Left lung (tissue), 10 donors: Measurements from ENCODE around the gene ATG13. TPM values are rescaled to one million over a fixed set of nuclear protein-coding genes. Genes with fewer than 3 reads are reported as not detected.
"Not testable (repeated sequence)": the region's sequence is repeated elsewhere in the genome, so short reads cannot be mapped to it uniquely, and the experiment has no call there.

Experiments used
- ATAC-seq: fragments of 200-7000 bp; cut with Tn5 transposase; one replicate; pipeline ENCODE4 v1.9.1; 2020; ENCODE audit warnings: moderate library complexity
- DNase-seq, 4 donors: peaks; one replicate each; pipeline ENCODE4 v3.0.0-alpha.2; 2013 to 2020
- H3K27ac ChIP-seq, 2 donors: fragments of 200-600 bp; sonication (generic) in 1 of 2; one replicate each; pipeline versions ENCODE4 v1.5.0 to v1.8.0; 2020 to 2021
- H3K27me3 ChIP-seq, 2 donors: fragments of 200-600 bp; sonication (generic) in 1 of 2; one replicate each; pipeline versions ENCODE4 v1.5.0 to v1.8.0; 2020 to 2021
- H3K36me3 ChIP-seq, 2 donors: fragments of 200-600 bp; sonication (generic) in 1 of 2; one replicate each; pipeline versions ENCODE4 v1.5.0 to v1.8.0; 2020 to 2021
- H3K4me1 ChIP-seq, 2 donors: fragments of 200-600 bp; one replicate each; pipeline ENCODE4 v1.8.0; 2021
- H3K4me3 ChIP-seq, 2 donors: fragments of 200-600 bp; sonication (generic) in 1 of 2; one replicate each; pipeline versions ENCODE4 v1.5.0 to v1.8.0; 2020 to 2021; ENCODE audit warnings: mild to moderate bottlenecking in 1 of 2
- H3K9me3 ChIP-seq, 2 donors: fragments of 200-600 bp; sonication (generic) in 1 of 2; one replicate each; pipeline versions ENCODE4 v1.5.0 to v1.8.0; 2020 to 2021
- intact Hi-C, 2 donors: fragments of 100-400 bp; cut with DNase I; formaldehyde crosslinking; loops; one replicate each; pipeline versions ENCODE4 v1.11.2 to v1.14.2; 2022
- polyA plus RNA-seq, 6 donors: library from polyadenylated mRNA; unstranded; fragments of 120-200 nt; gene quantifications; one replicate each; pipeline ENCODE4 v1.2.1, GENCODE V29; 2013; ENCODE audit not compliant: insufficient read length in 6 of 6
- total RNA-seq, 2 donors: library from RNA; stranded (reverse); fragmentation: NEBNext Ultra II Directional; extraction: Animal tissue kit (Norgen Biotek cat#: 25700); gene quantifications; one replicate each; pipeline ENCODE4 v1.2.1, GENCODE V29; 2021
- TF ChIP-seq, protein P1 (sequence below), 2 donors: fragments of 200-600 bp; sonication (generic) in 1 of 2; IDR thresholded peaks; one replicate each; pipeline versions ENCODE4 v1.5.0 to v1.8.0; 2021; ENCODE audit warnings: antibody characterized with exemption in 2 of 2
- donor health status: DM: no; HTN: yes; CAD: no.
- donor health status: DM: no; HTN: no; CAD: no.

The ATG13 gene
- total and polyA plus RNA-seq, 8 donors: 47.1 to 58.2 (median 52.3) TPM

DNA sequence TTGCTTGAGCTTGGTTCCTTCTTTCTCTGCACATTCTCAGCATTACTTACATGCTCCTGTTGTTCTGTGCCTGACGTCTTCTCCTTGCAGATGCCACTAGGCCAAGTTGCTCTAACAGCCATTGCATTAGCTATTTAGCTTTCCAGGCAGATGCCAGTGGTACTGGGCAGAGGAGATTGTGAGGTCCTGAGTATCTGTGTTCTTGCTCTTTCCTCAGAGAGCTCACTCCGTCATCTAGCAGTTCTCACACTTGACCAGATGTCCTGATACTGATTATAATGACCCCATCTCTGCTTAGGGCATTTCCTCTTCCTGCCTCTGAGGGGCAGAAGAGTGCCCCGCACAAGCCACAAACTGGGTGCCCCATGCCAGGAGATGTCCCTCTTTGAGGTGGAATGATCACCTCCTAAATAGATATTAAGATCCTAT is 52.4 kb downstream of the ATG13 start:
- DNase-seq (no peak), ATAC-seq (no peak)
- intact Hi-C loops: no loop called here
- no peak overlapping the region for H3K4me3 ChIP-seq
- H3K36me3 ChIP-seq: peaks cover 0 to 95% of the 10 kb centered on the region in 2 donors
- peak overlapping the region in 1 of 2 donors; percentile 87 for H3K27ac ChIP-seq
- no peaks in the 10 kb centered on the region for H3K9me3 ChIP-seq
- TF ChIP-seq, protein P1, sequence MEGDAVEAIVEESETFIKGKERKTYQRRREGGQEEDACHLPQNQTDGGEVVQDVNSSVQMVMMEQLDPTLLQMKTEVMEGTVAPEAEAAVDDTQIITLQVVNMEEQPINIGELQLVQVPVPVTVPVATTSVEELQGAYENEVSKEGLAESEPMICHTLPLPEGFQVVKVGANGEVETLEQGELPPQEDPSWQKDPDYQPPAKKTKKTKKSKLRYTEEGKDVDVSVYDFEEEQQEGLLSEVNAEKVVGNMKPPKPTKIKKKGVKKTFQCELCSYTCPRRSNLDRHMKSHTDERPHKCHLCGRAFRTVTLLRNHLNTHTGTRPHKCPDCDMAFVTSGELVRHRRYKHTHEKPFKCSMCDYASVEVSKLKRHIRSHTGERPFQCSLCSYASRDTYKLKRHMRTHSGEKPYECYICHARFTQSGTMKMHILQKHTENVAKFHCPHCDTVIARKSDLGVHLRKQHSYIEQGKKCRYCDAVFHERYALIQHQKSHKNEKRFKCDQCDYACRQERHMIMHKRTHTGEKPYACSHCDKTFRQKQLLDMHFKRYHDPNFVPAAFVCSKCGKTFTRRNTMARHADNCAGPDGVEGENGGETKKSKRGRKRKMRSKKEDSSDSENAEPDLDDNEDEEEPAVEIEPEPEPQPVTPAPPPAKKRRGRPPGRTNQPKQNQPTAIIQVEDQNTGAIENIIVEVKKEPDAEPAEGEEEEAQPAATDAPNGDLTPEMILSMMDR (IDR thresholded peaks at IDR 0.05): no peak
- peaks cover 2 to 49% of the 10 kb centered on the region in 2 donors for H3K4me1 ChIP-seq
- H3K27me3 ChIP-seq: no peaks in the 10 kb centered on the region

DNA sequence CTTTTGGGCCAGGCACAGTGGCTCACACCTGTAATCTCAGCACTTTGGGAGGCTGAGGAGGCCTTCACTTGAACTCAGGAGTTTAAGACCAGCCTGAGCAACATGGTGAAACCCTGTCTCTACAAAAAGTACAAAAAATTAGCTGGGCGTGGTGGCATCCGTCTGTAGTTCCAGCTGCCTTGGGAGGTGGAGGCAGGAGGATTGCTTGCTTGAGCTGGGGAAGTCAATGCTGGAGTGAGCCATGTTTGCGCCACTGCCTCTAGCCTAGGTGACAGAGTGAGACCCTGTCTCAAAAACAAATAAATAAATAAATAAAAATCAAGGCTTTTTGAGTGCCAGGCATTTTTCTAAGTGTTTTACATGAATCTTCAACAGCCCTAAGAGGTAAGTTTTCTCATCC is 53.2 kb downstream of the ATG13 start:
- H3K4me3 ChIP-seq, ATAC-seq, H3K9me3 ChIP-seq, intact Hi-C loops, H3K27me3 ChIP-seq, DNase-seq: not testable (repeated sequence)
- peaks cover 0 to 87% of the 10 kb centered on the region in 2 donors for H3K36me3 ChIP-seq
- H3K4me1 ChIP-seq: peaks cover 10 to 57% of the 10 kb centered on the region in 2 donors
- H3K27ac ChIP-seq: peak overlapping the region in 1 of 2 donors; percentile 87

DNA sequence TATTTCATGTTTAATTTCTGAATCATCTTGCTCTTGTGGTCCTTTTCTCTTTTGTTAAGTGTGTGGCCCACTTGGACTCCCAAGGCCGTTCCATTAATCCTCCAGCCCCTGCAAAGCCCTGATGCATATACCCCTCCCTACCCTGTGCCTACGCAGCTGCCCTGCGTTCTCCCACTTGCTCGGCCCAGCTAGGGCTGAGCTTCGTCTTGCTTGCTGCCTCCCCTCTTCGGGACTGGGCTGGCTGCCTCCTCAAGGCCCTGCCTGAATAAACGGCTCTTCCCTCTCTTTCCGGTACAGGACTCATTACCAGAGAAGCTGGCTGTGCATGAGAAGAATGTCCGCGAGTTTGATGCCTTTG is 54.6 kb downstream of the ATG13 start:
- Histone ChIP-seq H3K36me3 (peaks cover 0 to 77% of the 10 kb centered on the region in 2 donors), H3K4me1 (peaks cover 23 to 71% of the 10 kb centered on the region in 2 donors), H3K27ac (peak overlapping the region in 1 of 2 donors; percentile 87), H3K4me3 (no peak overlapping the region), H3K27me3 (no peaks in the 10 kb centered on the region), H3K9me3 (no peaks in the 10 kb centered on the region)
- TF ChIP-seq, protein P1 (IDR thresholded peaks at IDR 0.05): no peak
- intact Hi-C loops: no loop called here
- ATAC-seq: no peak
- no peak for DNase-seq

DNA sequence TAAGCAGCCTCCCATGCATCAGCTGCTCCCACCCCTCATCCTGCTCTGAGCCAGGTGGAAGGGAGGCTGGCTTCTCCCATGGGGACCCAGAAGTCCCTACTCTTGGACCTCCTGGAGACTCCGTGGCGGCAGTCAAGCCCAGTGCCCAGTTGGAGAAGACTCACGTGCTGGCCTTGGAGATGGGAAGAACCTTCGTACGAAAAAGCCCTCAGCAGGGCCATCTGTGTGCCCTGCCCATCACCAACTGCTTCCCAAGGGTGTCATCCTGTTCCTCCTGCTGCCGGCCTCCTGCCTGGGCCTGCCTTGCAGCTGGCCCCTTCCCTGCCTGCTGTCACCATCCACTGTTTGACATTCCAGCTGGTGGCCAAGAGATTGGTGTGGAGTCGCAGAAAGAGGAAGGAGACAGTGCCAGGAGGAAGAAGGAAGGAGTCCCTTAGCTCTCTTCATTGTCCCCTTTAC is 55.1 kb downstream of the ATG13 start:
- intact Hi-C loops: no loop called here
- H3K4me3 ChIP-seq: no peak overlapping the region
- TF ChIP-seq, protein P1 (IDR thresholded peaks at IDR 0.05): no peak
- H3K36me3 ChIP-seq: peaks cover 0 to 77% of the 10 kb centered on the region in 2 donors
- no peaks in the 10 kb centered on the region for H3K9me3 ChIP-seq
- H3K27me3 ChIP-seq: no peaks in the 10 kb centered on the region
- DNase-seq (no peak), ATAC-seq (no peak)
- H3K4me1 ChIP-seq: peaks cover 23 to 76% of the 10 kb centered on the region in 2 donors
- H3K27ac ChIP-seq: peak overlapping the region in 1 of 2 donors; percentile 87

DNA sequence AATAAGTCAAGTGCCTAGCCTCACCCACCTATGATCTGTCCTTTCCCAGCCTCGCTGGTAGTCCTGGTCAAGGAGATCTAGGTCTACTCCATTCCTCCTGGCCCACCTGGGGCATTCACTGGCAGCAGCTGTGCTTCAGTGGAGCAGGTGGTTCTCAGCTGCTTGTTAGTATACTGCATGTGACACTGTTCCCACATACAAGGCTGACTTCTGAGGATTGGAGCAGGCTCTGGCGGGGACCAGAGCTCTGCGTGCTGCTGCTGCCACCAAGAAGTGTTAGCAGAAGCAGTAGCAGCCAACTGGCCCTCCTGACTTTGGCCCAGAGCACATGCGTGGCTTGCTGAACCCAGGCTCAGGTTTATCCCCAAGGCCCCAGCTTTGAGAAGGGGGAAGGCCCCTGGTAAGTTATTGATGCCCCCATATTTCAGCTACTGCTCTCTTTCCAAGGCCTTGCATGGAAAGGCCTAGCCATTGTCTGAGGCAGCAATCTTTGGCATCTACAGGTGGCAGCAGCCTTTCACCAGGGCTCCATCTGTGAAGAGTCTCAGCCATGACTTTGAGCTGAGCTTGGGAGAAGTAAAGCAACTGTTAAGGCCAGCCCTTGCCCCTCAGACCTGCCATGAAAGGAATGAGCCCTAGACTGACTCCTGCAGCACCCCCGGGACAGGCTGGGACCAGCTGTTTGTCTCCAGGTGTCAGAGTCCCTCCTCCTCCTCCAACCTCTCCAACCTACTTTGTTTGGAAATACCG is 56.5 kb downstream of the ATG13 start:
- H3K4me1 ChIP-seq: peaks cover 23 to 77% of the 10 kb centered on the region in 2 donors
- no peak overlapping the region for H3K4me3 ChIP-seq
- DNase-seq: no peak
- H3K27me3 ChIP-seq: no peaks in the 10 kb centered on the region
- TF ChIP-seq, protein P1 (IDR thresholded peaks at IDR 0.05): no peak
- ATAC-seq: peak; percentile 25
- H3K9me3 ChIP-seq: no peaks in the 10 kb centered on the region
- intact Hi-C loops: no loop called here
- peaks cover 1 to 75% of the 10 kb centered on the region in 2 donors for H3K36me3 ChIP-seq
- H3K27ac ChIP-seq: peak overlapping the region; percentile 83 to 87
